CD14-positive monocyte (primary cell): Measurements from ENCODE around the gene HNRNPH2. TPM values are rescaled to one million over a fixed set of nuclear protein-coding genes. Genes with fewer than 3 reads are reported as not detected.

ENCODE experiments used
- DNase-seq, 3 donors: peaks; one replicate each; pipeline ENCODE4 v3.0.0-alpha.2; 2011 to 2022
- H2AFZ ChIP-seq: 2 replicates; pipeline ENCODE4 v1.6.0; 2012; ENCODE audit warnings: mild to moderate bottlenecking, low read depth, low read length, inconsistent platforms; ENCODE audit not compliant: insufficient read depth, poor library complexity, severe bottlenecking
- H3K27ac ChIP-seq, 2 donors: 1 replicate in 1 of 2; 2 replicates in 1 of 2; pipeline ENCODE4 v1.5.1; 2012 to 2013; ENCODE audit warnings: low read length in 2 of 2, control low read depth in 1 of 2, inconsistent platforms in 1 of 2, low read depth in 1 of 2, mild to moderate bottlenecking in 1 of 2
- H3K27me3 ChIP-seq, 2 donors: one replicate each; pipeline versions ENCODE4 v1.6.0 to v1.6.1; 2011 to 2013; ENCODE audit warnings: low read length in 2 of 2; ENCODE audit not compliant: control insufficient read depth in 2 of 2, insufficient read depth in 2 of 2
- H3K36me3 ChIP-seq, 2 donors: replicated peaks in 1 of 2; 1 replicate in 1 of 2; 2 replicates in 1 of 2; pipeline versions ENCODE4 v1.5.1 to v1.6.1; 2012 to 2013; ENCODE audit warnings: low read length in 2 of 2, control low read depth in 1 of 2, inconsistent platforms in 1 of 2, mild to moderate bottlenecking in 1 of 2; ENCODE audit not compliant: insufficient read depth in 2 of 2, control insufficient read depth in 1 of 2
- H3K4me1 ChIP-seq, 2 donors: 1 replicate in 1 of 2; 2 replicates in 1 of 2; pipeline versions ENCODE4 v1.5.1 to v1.6.1; 2012 to 2013; ENCODE audit warnings: low read length in 2 of 2, control low read depth in 1 of 2, inconsistent platforms in 1 of 2, mild to moderate bottlenecking in 1 of 2, moderate library complexity in 1 of 2; ENCODE audit not compliant: insufficient read depth in 2 of 2, control insufficient read depth in 1 of 2
- H3K4me2 ChIP-seq: replicated peaks from 2 replicates; pipeline ENCODE3; 2012; ENCODE audit warnings: low read length, moderate library complexity, mild to moderate bottlenecking; ENCODE audit not compliant: poor library complexity, severe bottlenecking; ENCODE audit errors: extremely low read depth
- H3K4me3 ChIP-seq, 3 experiments: fragments of 200-600 bp in 1 of 3; sonication (generic) in 1 of 3; replicated peaks in 1 of 3; 1 replicate in 2 of 3; 2 replicates in 1 of 3; pipeline ENCODE4 v1.5.1; 2011 to 2013; ENCODE audit warnings: low read length in 3 of 3, mild to moderate bottlenecking in 3 of 3, control low read depth in 2 of 3, low read depth in 2 of 3, inconsistent platforms in 1 of 3, moderate library complexity in 1 of 3
- H3K79me2 ChIP-seq: 2 replicates; pipeline ENCODE4 v1.6.0; 2012; ENCODE audit warnings: mild to moderate bottlenecking, control low read depth, inconsistent platforms, low read length, moderate library complexity; ENCODE audit not compliant: insufficient read depth
- H3K9ac ChIP-seq: 2 replicates; pipeline ENCODE4 v1.6.0; 2017; ENCODE audit warnings: low read length, mild to moderate bottlenecking; ENCODE audit not compliant: insufficient read depth, poor library complexity, severe bottlenecking
- H3K9me3 ChIP-seq, 2 donors: replicated peaks in 1 of 2; 1 replicate in 1 of 2; 2 replicates in 1 of 2; pipeline versions ENCODE4 v1.5.1 to v1.6.1; 2012 to 2013; ENCODE audit warnings: low read length in 2 of 2, control low read depth in 1 of 2; ENCODE audit not compliant: control insufficient read depth in 1 of 2, insufficient read depth in 1 of 2
- H4K20me1 ChIP-seq: 2 replicates; pipeline ENCODE4 v1.6.0; 2012; ENCODE audit warnings: mild to moderate bottlenecking, low read length, control low read depth, moderate library complexity; ENCODE audit not compliant: insufficient read depth
- H3K27ac Mint-ChIP-seq, 7 donors: one replicate each; pipeline ENCODE4 v1.8.0; 2020; ENCODE audit warnings: mild to moderate bottlenecking in 7 of 7, mixed read lengths in 7 of 7, moderate library complexity in 6 of 7, inconsistent platforms in 2 of 7
- H3K27me3 Mint-ChIP-seq, 3 donors: one replicate each; pipeline ENCODE4 v1.8.0; 2021 to 2022; ENCODE audit warnings: low read depth in 3 of 3, mild to moderate bottlenecking in 3 of 3, mixed read lengths in 3 of 3, moderate library complexity in 3 of 3, inconsistent platforms in 1 of 3
- H3K36me3 Mint-ChIP-seq, 2 donors: one replicate each; pipeline ENCODE4 v1.8.0; 2020; ENCODE audit warnings: mixed read lengths in 2 of 2, inconsistent platforms in 1 of 2, mild to moderate bottlenecking in 1 of 2
- H3K4me1 Mint-ChIP-seq: one replicate; pipeline ENCODE4 v1.8.0; 2020; ENCODE audit warnings: mild to moderate bottlenecking, mixed read lengths
- H3K4me3 Mint-ChIP-seq, 2 donors: one replicate each; pipeline ENCODE4 v1.8.0; 2020; ENCODE audit warnings: mild to moderate bottlenecking in 2 of 2, mixed read lengths in 2 of 2, moderate library complexity in 1 of 2
- H3K9me3 Mint-ChIP-seq, 7 donors: one replicate each; pipeline ENCODE4 v1.8.0; 2020 to 2022; ENCODE audit warnings: mixed read lengths in 7 of 7, mild to moderate bottlenecking in 6 of 7, moderate library complexity in 6 of 7, inconsistent platforms in 2 of 7
- CTCF ChIP-seq: fragments of 200-600 bp; IDR thresholded peaks from one replicate; pipeline ENCODE4 v1.8.0; 2022; ENCODE audit warnings: antibody characterized with exemption, mild to moderate bottlenecking
- WGBS: methylation state at CpG from one replicate; pipeline ENCODE4 v1.1.5; 2013; ENCODE audit warnings: missing lambda C conversion rate; ENCODE audit not compliant: insufficient coverage; 5-methylcytosine and 5-hydroxymethylcytosine counted together
- intact Hi-C, 2 donors: fragments of 100-400 bp; cut with micrococcal nuclease; formaldehyde crosslinking; loops; one replicate each; pipeline versions ENCODE4 v1.15.0 to v1.15.1; 2023
- polyA plus RNA-seq, 3 donors: library from polyadenylated mRNA; depleted of rRNA in 1 of 3; unstranded in 2 of 3; stranded (reverse) in 1 of 3; fragments of 300-500 nt in 2 of 3; fragments of >200 nt in 1 of 3; fragmentation: Illumina TruSeq in 2 of 3; gene quantifications; 1 replicate in 2 of 3; 2 replicates in 1 of 3; pipeline ENCODE4 v1.2.3, GENCODE V29; 2012 to 2021

Gene HNRNPH2
- polyA plus RNA-seq, 3 donors: 27.7 to 163 (median 118) TPM

DNA sequence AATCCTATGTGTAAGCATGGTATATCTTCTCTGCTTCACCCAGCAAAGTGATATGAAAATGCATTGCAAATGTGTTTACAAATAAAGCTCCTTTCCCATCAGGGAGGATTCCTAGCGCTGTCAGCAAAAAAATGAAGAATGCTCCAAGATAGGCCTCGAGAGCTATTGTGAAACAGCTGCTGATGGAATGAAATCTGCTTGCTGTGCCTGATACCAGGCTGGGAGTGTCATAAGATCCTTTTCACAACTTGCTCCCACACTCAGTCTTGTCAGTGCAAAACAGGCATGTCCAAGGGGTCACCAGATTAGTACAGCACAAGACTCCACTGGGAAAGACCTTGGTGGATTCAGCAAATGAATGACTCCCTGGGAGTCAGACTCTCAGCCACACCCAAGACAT lies 34.1 kb downstream of the HNRNPH2 start:
- Histone ChIP-seq H3K9ac (no peak overlapping the region), H4K20me1 (no peaks in the 10 kb centered on the region), H3K4me1 (peaks cover 0 to 6% of the 10 kb centered on the region in 2 donors), H3K27me3 (no peaks in the 10 kb centered on the region), H3K79me2 (no peaks in the 10 kb centered on the region), H3K4me2 (no peak overlapping the region), H3K4me3 (no peak overlapping the region), H2AFZ (no peak overlapping the region), H3K36me3 (peaks cover 16 to 29% of the 10 kb centered on the region in 2 donors), H3K27ac (no peak overlapping the region), H3K9me3 (no peaks in the 10 kb centered on the region)
- Mint-ChIP-seq H3K36me3 (peaks cover 44 to 47% of the 10 kb centered on the region in 2 donors), H3K4me1 (peaks cover 4% of the 10 kb centered on the region), H3K9me3 (peaks cover 2 to 23% (median 7%) of the 10 kb centered on the region in 7 donors), H3K27me3 (peaks cover 0 to 2% (median 0%) of the 10 kb centered on the region in 3 donors), H3K27ac (no peak overlapping the region), H3K4me3 (no peak overlapping the region)
- no peak for DNase-seq
- intact Hi-C loops: no loop called here
- no CpG with 5 or more reads among the region's 2 CpGs for WGBS
- no peak for TF ChIP-seq CTCF

- Histone ChIP-seq H3K79me2 (no peaks in the 10 kb centered on the region), H3K27ac (no peak overlapping the region), H3K4me3 (no peak overlapping the region), H3K4me1 (peaks cover 0 to 10% of the 10 kb centered on the region in 2 donors), H3K4me2 (no peak overlapping the region), H3K9me3 (no peaks in the 10 kb centered on the region), H3K9ac (no peak overlapping the region), H3K36me3 (peaks cover 2 to 7% of the 10 kb centered on the region in 2 donors), H4K20me1 (no peaks in the 10 kb centered on the region), H2AFZ (no peak overlapping the region), H3K27me3 (no peaks in the 10 kb centered on the region)
- Mint-ChIP-seq H3K27ac (no peak overlapping the region), H3K9me3 (peaks cover 0 to 5% (median 0%) of the 10 kb centered on the region in 7 donors), H3K36me3 (peaks cover 5 to 23% of the 10 kb centered on the region in 2 donors), H3K4me1 (peaks cover 14% of the 10 kb centered on the region), H3K27me3 (peaks cover 0 to 6% (median 0%) of the 10 kb centered on the region in 3 donors), H3K4me3 (no peak overlapping the region)
- WGBS: no CpG with 5 or more reads among the region's 1 CpG
- intact Hi-C loops: no loop called here
- DNase-seq: no peak
- no peak for TF ChIP-seq CTCF
Observed at GRCh38 chrX:101449279-101449678, 41.3 kb downstream of the HNRNPH2 start.
